Measurements from ENCODE around the gene CORIN.

DNA sequence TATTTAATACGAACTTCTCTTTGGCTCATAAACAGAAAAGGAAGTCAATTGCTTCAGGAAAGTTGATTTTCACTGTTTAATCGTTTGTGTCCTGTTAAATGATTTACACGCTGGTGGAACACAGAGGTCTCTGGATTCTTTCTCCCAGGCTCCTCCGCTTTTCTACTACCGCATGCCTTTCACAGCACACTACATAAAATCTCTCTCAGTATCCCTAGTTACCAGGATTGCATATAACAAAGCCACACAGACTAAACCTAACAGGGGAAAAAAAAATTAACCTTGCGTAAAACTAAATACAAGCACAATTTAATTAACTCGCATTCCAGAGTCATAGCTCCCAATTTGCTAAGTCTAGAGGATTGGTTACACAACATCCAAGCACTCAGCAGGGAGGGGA lies 133.9 kb downstream of the CORIN start:
- TF ChIP-seq EZH2 (IDR thresholded peaks at IDR 0.05; ENCODE audit: borderline replicate concordance, low read depth, low read length, severe bottlenecking) (no peak), CTCF (IDR thresholded peaks at IDR 0.05; ENCODE audit: extremely low read depth in 1 of 2, insufficient read depth in 1 of 2, low read depth in 1 of 2, low read length in 2 of 2) (no peak), POLR2A (IDR thresholded peaks at IDR 0.05; ENCODE audit: low read depth, low read length) (no peak), POLR2AphosphoS5 (IDR thresholded peaks at IDR 0.05; ENCODE audit: insufficient read depth, low read depth, low read length) (no peak), MYC (IDR thresholded peaks at IDR 0.05; ENCODE audit: low read depth, low read length) (no peak)
